CD4-positive, alpha-beta T cell treated with Interleukin-10 for 1 hour (primary cell): Measurements from ENCODE around the gene SERPINB7.
"Not testable (repeated sequence)": the region's sequence is repeated elsewhere in the genome, so short reads cannot be mapped to it uniquely, and the experiment has no call there.

Source experiments
- DNase-seq: peaks from one replicate; pipeline ENCODE4 v3.0.0-alpha.2; 2020

SERPINB7 gene

GRCh38 chr18:63775166-63775730 lies at the start of gene SERPINB7:
SERPINB7 (plus strand) TSS chr18:63775418; CDS start chr18:63782373, 6,955 bp downstream.
- no peak for DNase-seq

DNA sequence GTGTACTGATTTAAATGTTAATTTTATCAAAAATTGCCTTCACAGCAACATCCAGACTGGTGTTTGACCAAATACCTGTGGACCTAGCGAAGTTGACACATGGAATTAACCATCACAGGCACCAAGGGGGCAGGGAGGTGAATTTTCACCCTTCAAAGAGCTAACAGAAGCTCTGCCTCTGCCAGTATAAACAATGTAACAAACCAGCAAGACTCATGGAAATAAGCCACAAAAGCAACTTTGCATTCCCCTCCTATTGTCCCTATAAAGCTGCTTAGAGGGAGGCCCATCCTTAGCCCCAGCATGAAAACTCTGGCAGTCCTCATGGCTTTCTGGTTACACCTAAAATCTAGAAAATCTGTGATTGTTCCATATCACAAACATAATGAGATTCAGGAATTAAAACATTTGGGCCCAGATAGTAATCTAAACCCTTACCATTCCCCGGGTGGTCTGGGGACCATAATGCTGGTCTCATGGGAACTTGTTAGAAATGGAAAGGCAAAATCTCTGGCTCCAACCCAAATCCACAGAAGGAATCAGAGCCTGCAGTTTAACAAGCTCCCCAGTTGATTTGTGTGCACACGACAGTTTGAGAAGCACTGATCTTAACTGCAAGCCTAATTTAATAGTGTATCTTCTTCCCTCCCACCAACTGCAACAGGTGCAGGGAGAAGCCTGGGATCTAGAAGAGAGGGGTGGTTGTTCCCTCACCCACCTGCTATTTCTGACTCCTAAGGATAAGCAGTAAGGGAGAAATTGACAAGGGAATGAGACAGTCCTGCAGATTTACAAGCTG lies 49.3 kb upstream of the SERPINB7 start:
- no peak for DNase-seq

DNA sequence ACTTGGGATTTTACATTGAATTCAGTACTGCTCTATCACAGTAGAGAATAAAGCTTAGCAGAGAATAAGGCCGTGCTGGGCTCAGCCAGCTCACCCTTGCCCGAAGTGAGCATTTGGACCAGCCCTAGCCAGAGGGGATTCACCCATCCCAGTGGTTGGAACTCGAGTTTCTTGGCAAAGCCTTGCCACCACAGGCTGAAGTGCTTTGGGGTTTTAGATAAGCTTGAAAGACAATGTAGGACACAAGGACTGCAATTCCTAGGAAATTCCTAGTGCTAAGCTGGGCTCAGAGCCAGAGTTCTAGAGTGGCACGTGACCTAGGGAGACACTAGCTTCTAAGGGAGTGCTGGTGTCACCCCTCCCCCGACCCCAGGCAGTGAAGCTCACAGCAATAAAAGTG lies 44.4 kb upstream of the SERPINB7 start:
- no peak for DNase-seq

GRCh38 chr18:63731215-63731614 lies 44.0 kb upstream of the SERPINB7 start:
- DNase-seq = no peak

GRCh38 chr18:63736876-63737275 lies 38.3 kb upstream of the SERPINB7 start:
- no peak for DNase-seq

- no peak for DNase-seq
Observed at GRCh38 chr18:63741769-63742168, 33.4 kb upstream of the SERPINB7 start.

GRCh38 chr18:63747006-63747405 lies 28.2 kb upstream of the SERPINB7 start:
- DNase-seq = no peak

DNA sequence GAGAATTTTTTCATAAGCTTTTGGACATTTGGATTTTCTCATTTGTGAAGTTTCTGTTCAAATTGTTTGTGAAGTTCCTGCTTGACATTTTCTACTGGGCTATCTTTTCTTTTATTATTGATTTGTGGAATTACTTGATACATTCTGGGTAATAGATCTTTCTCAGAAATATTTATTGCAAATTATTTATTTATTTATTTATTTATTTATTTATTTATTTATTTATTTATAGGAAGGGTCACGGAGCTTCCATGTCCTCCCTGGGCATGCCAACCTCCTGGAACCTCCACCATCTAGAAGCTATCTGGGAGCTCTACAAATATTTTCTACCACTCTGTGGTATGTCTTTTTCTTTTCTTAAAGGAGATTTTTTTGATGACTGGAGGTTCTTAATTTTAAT lies 25.7 kb upstream of the SERPINB7 start:
- no peak for DNase-seq

- DNase-seq = no peak
Observed at GRCh38 chr18:63752636-63753035, 22.6 kb upstream of the SERPINB7 start.

DNA sequence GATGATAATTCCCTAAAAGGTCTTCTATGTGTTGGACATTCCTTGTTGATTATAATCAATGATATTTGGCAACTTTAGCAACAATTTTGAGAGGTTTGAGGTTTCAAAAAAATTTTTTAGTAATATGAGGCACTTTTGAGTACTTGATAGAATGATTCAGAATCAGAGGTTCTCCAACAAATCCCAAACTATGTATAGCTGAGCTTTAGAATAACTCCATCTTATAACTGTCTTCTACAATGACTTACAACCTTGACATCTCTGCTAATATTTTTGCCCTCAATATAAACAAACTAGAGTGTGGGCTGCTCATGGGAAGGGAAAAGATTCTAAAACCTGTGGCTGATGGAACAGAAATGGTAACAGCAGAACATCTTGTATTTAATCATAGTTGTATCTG lies 21.5 kb upstream of the SERPINB7 start:
- DNase-seq = no peak

DNA sequence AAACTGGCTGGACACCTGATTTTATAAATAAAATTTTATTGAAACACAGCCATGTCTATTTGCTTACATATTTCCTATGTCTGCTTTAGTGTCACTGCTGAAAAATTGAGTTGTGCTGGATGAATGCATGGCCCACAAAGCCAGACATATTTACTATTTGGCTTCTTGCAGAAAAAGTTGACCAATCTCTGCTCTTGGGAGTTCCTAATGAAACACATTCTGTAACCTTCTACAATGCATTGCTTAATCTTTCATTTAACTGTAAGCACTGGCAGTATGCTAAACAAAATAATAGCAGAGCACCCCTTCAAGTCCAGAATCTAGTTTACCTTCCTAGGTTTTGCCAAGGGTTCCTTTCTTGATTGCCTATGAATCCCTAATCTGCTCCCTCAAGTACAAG lies 17.7 kb upstream of the SERPINB7 start:
- DNase-seq = no peak

DNA sequence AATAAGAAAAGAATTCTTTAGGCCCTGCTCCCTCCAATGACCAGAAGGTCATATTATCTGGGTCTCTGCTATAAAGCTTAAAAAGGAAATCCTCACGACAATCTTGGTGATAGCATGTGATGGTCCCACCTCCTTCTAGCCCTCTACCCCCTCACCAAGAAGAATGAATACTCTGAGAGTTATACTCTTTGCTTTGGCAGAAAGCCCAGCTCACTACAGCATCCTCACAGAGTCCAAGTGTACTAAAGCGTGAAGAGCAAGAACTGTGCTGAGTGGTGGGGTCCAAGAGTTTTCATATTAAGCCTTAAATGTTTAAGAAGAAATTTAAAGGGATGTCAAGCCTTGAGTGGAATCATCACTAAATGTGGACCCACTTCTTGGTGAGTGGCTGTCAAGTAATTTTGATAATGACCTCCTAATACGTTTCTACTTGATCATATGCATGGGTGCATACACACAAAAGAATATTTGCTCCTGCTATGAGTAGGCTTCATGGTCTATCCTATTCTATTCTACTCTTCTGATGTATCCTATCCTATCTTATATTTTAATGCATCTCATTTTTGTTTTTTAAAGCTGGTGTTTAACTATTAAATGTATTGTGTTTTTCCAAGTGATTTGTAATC lies 16.5 kb upstream of the SERPINB7 start:
- DNase-seq = no peak

GRCh38 chr18:63759786-63760185 lies 15.4 kb upstream of the SERPINB7 start:
- not testable (repeated sequence) for DNase-seq

GRCh38 chr18:63762518-63762917 lies 12.7 kb upstream of the SERPINB7 start:
- no peak for DNase-seq

GRCh38 chr18:63763831-63764600 lies 11.2 kb upstream of the SERPINB7 start:
- DNase-seq = no peak

- DNase-seq = no peak
Observed at GRCh38 chr18:63765837-63766236, 9.4 kb upstream of the SERPINB7 start.

GRCh38 chr18:63773551-63773950 lies 1.7 kb upstream of the SERPINB7 start:
- no peak for DNase-seq

DNA sequence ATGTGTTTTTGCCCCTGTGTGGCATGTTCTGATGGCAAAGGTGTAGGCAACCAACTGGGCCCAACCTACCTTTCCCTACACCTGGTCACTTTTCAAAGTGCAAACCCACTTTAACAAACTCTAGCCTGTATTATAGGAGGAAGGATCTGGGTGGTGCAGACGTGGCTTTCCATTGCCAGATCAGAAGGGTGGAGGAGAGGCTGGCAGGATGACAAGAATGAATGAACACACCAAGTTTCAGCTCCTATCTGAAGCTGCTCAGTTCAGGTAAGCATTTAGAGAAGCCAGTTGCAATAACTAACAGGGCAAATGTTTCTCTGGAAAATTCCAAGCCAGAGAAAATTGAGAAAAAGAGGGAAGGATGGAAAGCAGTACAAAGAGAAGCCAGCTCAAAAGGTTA lies 707 bp upstream of the SERPINB7 start:
- DNase-seq = no peak

GRCh38 chr18:63779386-63779785 lies 4.2 kb downstream of the SERPINB7 start:
- DNase-seq = no peak

DNA sequence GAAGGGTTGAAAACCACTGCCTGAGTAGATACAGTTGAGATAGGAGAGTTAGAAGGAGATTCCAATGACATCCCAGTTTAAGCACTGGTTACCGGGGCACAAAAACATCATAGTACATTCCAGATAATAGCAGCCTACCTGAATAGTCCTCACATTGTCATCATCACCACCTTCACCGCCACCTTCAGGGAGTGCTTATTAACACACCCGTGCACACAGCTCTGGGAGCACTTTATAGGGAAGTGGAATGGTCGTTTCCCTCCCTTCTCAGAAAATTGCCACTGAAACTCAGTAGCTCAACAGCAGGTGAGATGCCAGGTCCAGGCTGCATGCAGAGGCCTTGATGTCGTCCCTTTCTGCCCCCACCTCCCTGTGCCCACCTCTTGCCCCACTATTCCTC lies 8.2 kb downstream of the SERPINB7 start:
- DNase-seq = no peak

DNA sequence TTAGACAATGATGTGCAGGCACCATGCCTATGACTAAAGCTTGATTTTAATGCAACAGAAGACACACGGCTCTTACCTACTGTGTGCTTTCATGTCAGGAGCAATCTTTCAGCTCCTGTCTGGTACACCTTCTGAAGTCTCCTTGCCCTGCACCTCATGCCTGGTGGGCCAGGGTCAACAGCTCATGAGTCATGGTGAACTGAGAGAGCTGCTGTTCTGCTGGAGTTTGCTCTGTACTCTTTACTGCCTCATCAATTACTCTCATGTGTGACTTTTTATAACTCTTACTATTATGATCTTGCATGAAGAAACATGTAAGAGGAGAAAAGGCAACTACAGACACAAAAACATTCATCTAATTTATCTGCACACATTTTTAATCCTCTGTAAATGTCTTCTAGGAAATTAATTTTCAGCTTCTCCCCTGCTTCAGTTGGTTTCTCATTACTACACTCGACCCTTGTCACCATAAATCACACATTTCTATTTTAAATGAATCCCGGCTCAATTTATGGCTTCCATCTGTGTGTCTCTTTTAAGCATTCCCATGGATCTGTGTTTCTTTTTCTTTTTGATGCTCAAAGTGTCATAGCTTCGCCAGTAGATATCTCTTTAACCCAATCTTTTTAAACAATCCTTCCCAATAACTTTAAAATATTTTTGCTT lies 9.7 kb downstream of the SERPINB7 start:
- no peak for DNase-seq

- DNase-seq = no peak
Observed at GRCh38 chr18:63787673-63788072, 12.5 kb downstream of the SERPINB7 start.
